Vagina (tissue), 2 donors: Measurements from ENCODE around the gene RSPO1.
A peak's percentile ranks its signal among the peaks of the same experiment; 100 is the strongest.

Experiments used
- POLR2A ChIP-seq, 2 donors: fragments of 450-650 bp; IDR thresholded peaks; one replicate each; pipeline ENCODE4 v1.6.1; 2017; ENCODE audit warnings: antibody characterized with exemption in 2 of 2, mild to moderate bottlenecking in 2 of 2, moderate library complexity in 2 of 2
- POLR2AphosphoS5 ChIP-seq, 2 donors: sonication (generic); formaldehyde crosslinking; IDR thresholded peaks; one replicate each; pipeline ENCODE4 v1.9.0; 2017; ENCODE audit warnings: antibody characterized with exemption in 2 of 2, mild to moderate bottlenecking in 2 of 2, low read depth in 1 of 2; ENCODE audit not compliant: insufficient read depth in 1 of 2
- TF ChIP-seq, protein P1 (sequence below), 3 experiments: fragments of 450-650 bp in 2 of 3; fragments of 200-600 bp in 1 of 3; sonication (generic) in 1 of 3; IDR thresholded peaks; one replicate each; pipeline ENCODE4 v1.5.1; 2017 to 2019; ENCODE audit warnings: antibody characterized with exemption in 3 of 3, mild to moderate bottlenecking in 2 of 3, moderate library complexity in 2 of 3

DNA sequence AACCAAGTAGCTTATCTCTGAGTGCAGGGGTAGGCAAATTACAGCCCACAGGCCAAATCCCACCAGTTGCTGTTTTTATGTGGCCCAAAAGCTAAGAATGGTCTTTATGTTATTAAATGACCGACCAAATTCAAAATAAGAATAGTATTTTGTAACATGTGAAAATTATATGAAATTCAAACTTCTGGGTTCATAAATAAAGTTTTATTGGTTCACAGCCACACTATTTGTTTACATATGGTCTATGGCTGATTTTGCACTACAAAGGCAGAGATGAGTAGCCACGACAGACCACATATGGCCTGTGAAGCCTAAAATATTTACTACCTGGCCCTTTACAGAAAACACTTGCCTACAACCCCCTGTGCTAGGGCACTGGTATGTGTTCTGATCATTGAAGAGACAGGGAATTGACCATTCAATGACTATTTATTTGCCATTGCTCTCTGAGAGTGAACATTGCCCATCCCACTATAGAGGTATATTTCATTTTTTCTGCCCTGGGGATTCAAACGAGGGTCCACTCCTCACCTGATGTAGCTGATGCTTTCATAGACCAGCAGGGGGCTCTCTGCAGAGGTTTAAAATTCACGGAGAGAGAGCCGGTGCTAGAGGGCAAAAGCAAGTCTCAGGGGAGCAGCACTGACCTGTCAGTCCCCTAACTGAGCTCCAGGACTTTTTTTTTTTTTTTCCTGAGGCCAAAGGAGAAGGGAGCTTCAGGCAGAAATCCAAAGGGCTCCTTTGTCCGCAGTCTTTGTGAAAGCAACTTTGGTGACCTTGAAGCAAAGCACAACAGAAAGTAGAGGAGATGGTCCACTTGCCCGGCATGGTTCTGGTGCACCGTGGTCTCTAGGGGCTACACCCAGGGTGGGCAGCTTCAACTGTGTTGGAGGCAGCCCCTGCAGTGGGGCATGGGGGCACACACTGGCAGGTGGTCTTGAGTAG is 31.7 kb downstream of the RSPO1 start:
- TF ChIP-seq, protein P1, sequence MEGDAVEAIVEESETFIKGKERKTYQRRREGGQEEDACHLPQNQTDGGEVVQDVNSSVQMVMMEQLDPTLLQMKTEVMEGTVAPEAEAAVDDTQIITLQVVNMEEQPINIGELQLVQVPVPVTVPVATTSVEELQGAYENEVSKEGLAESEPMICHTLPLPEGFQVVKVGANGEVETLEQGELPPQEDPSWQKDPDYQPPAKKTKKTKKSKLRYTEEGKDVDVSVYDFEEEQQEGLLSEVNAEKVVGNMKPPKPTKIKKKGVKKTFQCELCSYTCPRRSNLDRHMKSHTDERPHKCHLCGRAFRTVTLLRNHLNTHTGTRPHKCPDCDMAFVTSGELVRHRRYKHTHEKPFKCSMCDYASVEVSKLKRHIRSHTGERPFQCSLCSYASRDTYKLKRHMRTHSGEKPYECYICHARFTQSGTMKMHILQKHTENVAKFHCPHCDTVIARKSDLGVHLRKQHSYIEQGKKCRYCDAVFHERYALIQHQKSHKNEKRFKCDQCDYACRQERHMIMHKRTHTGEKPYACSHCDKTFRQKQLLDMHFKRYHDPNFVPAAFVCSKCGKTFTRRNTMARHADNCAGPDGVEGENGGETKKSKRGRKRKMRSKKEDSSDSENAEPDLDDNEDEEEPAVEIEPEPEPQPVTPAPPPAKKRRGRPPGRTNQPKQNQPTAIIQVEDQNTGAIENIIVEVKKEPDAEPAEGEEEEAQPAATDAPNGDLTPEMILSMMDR (IDR thresholded peaks at IDR 0.05): peak; percentile 8 to 59 (median 21)
- no peak for TF ChIP-seq POLR2A (IDR thresholded peaks at IDR 0.05)
- TF ChIP-seq POLR2AphosphoS5 (IDR thresholded peaks at IDR 0.05; ENCODE audit: insufficient read depth in 1 of 2, low read depth in 1 of 2): no peak
